Activated CD8-positive, alpha-beta memory T cell treated with anti-CD3 and anti-CD28 coated beads for 24 hours (primary cell): Measurements from ENCODE around the gene NT5C3A.

Source experiments
- DNase-seq: peaks from one replicate; pipeline ENCODE4 v3.0.0-alpha.2; 2020

Gene NT5C3A

DNA sequence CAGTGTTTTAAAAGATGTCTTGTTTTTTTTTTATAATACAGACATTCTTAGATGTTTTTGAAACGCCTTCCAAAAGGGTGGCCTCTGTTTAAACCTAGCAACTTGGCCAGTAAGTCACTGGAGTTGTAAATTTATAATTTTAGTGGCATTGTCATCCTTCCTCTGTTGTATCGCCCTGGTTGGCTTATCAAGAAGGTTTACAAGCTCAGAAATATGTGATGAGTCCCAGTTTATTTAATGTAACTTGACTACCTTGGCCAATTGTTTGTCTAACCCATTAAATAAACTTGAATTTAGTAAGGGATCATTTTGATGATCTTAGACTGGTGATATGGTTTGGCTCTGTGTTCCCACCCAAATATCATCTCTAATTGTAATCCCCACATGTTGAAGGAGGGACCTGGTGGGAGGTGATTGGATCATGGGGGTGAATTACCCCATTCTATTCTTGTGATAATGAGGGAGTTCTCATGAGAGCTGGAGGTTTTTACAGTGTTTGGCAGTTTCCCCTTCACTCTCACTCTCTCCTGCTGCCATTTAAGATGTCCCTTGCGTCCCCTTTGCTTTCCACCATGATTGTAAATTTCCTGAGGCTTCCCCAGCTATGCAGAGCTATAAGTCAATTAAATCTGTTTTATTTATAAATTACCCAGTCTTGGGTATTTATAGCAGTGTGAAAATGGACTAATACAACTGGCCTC lies 13.4 kb upstream of the NT5C3A start:
- no peak for DNase-seq

DNA sequence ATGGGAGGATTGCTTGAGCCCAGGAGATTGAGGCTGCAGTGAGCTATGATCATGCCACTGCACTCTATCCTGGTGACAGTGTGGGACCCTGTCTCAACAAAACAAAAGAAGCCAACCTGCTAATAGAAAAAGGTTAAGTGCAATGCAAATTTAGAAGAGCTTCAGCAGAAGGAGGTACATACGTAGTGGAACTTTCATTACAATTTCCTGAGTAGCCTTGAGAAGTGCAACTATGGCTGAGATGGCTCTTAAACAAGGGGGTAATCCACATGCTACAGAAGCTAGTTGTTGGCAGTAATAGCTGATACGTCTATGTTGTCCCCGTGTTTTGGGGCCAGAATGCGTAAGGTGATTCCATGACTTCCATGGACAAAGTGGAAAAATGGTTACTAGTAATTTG lies 10.7 kb upstream of the NT5C3A start:
- DNase-seq, result no peak

DNA sequence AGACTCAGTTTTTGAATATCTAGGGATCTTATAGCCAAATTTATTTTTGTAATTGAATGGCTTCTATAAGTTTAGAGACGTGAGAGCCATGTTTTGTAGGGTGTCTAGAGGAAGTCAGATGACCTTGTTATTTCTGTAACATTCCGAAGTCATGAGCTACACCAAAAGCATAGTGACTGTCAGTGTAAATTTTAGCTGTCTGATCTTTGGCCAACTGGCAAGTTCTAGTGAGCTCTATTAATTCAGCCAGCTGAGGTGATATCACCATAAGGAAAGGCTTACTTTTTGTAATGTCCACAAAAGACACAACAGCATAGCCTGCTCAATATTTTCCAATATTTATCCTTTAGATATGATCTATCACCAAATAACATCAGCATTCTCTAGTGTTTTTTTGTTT lies 9.9 kb upstream of the NT5C3A start:
- DNase-seq, result no peak

DNA sequence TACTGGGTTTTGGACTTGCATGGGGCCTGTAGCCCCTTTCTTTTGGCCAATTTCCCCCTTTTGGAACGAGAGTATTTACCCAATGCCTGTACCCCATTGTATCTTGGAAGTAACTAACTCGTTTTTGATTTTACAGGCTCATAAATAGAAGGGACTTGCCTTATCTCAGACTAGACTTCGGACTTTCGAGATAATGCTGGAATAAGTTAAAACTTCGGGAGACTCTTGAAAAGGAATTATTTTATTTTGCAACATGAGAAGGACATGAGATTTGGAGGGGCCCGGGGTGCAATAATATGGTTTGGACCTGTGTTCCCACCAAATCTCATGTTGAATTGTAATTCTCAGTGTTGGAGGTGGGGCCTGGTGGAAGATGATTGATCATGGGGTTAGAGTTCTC lies 8.3 kb upstream of the NT5C3A start:
- no peak for DNase-seq

DNA sequence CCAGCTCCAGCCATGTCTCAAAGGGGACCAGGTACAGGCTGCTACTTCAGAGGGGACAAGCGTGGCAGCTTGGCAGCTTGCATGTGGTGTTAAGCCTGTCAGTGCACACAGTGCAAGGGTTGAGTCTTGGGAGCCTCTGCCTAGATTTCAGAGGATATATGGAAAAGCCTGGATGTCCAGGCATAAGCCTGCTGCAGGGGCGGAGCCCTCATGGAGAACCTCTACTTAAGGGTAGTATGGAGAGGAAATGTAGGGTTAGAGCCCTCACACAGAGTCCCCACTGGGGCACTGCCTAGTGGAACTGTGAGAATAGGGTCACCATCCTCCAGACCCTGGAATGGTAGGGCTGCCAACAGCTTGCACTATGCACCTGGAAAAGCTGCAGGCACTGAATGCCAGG lies 7.7 kb upstream of the NT5C3A start:
- no peak for DNase-seq

DNA sequence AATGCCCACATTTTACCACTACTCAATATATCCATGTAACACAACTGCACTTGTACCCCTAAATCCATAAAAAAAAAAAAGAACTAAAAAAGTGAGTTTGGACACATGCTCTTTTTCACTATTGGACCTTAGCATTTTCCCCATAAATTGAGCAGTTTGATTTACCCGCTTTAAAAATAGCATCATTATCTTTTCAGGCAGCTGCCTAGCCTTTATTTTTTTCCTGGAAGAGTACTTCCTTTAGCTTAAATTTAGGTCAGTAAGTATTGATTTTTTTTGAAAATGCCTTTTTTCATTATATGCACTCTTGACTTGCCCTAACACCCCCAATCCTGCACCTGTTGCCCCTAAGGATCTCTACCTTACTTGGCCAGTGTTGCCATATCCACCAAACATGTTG lies 5.3 kb upstream of the NT5C3A start:
- DNase-seq, result no peak

DNA sequence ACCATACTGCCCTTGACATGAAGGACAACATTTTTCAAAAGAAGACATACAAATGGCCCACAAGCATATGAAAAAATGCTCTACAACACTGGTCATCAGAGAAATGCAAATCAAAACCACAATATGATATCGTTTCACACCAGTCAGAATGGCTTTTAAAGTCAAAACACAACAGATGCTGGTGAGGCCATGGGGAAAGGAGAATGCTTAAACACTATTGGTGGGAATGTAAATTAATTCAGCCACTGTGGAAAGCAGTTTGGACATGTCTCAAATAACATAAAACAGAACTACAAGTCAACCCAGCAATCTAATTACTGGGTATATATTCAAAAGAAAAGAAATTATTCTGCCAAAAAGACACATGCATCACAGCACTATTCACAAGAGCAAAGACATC lies 4.2 kb upstream of the NT5C3A start:
- no peak for DNase-seq

DNA sequence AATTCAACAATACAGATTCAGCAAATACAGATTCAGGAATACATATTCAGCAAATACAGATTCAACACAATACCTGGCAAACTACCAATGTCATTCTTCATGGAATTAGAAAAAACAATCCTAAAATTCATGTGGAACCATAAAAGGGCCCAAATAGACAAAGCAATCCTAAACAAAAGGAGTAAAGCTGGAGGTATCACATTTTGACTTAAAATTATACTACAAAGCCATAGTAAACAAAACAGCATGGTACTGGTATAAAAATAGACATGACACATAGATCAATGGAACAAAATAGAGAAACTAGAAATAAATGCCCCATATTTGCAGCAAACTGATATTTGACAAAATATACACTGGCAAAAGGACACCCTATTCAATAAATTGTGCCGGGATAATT lies 3.4 kb upstream of the NT5C3A start:
- DNase-seq, result no peak

DNA sequence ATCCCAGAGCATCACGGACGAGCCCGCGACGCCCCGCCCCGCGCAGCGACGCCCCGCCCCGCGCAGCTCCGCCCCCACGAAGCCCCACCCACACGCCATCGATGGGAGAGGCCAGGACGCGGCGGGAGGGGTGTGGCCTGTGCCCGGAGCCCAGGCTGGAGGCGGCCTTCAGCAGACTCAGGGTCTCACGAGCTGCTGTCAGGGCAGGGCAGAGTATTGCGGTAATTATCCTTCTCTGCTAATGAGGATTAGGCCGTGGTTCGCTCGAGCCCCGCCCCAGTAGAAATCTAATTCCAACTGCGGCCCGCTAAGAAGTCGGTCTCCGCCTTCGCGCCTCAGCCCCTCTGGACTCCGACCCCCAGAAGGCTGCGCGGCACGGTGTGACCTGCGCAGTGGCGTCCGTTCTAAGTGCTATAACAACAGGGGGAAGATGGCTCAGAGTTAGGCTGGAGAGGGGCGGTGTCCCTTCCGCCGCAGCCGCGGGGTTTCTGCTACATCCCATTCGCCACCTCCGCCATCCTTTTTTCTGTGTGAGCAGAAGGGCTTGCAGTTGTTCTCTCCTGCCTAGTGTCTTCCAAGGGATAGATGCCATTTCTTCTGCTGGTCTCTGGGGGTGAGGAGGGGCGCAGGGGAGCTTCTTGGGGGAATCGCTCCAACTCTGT lies 337 bp upstream of the NT5C3A start:
- peak; percentile 96 for DNase-seq

DNA sequence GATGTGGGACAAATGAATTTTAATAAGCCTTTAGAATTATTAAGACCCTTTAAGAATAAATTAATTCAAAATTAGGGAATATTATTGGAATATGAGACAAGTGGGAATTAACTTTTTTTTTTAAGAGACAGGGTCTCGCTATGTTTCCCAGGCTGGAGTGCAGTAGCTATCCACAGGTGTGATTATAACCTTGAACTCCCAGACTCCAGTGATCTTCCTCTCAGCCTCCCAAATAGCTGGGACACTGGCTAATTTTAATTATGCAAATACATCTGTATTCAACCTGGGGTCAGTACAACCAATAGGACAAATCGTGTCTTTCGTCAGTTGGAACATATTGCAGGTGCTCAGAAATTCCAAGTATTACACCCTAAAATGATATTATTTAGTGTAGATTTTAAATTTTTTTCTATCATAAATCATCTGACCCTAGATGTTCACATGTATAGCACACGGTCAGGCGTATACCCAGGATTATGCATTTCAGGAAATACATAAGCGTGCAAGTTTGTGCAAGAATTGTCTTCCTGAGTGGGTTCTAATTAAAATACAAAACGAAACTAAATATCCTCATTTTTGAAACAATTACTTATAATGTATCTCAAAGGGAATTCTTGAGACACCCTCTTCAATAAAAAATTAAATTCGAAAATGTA lies 1.2 kb downstream of the NT5C3A start:
- DNase-seq, result no peak

DNA sequence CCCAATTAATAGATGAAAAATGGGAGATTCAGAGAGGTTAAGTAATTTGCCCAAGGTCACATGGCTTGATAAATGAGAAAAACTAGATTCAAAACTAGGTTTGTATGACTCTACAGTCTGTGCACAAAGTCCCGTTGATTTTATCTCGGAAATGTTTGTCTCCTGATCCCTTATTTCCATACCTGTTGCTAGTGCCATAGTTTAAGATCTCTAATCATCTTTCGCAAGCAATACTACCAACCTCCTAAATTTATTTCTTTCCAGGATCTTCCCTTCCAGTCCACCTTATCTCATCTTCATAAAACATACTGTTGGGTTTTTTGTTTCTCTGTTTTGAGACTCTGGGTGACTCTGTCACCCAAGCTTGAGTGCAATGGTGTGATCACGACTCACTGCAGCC lies 2.9 kb downstream of the NT5C3A start:
- DNase-seq, result no peak

DNA sequence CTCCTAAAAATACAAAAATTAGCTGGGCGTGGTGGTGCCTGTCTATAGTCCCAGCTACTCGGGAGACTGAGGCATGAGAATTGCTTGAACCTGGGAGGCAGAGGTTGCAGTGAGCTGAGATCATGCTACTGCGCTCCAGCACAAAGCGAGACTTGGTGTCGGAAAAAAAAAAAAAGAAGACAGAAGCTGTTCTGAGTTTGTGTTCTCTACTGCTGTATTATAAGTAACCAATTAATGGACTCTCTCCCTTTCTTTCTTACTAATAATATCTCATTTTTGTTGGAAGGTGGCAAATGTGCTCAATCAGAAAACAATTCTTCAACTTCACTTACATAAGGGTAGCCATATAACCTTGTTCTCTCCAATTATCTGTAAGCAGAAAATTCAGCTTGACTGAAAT lies 7.4 kb downstream of the NT5C3A start:
- DNase-seq, result no peak

DNA sequence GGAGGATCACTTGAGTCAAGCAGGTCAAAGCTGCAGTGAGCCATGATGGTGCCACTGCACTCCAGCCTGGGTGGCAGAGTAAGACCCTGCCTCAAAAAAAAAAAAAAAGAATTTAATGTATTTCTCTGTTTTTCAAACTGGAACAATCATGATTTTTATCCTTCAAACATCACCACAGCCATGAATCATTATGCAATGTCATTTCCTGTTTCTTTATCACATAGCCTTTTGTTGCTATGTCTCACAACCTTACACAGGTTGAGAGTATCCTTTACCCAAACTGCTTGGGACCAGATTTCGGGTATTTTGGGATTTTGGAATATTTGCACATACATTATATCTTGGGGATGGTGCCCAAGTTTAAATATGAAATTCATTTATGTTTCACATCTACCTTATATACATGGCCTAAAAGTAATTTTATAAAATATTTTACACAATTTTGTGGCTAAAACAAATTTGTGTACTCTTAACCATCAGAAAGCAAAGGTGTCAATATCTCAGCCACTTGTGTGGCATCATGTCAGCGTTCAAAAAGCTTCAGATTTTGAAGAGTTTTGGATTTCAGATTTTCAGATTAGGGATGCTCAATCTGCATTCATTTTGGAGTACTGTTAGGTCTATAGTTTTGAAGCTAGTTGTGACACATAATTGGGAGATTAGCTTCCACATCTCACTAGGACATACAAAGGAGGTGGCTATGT lies 8.2 kb downstream of the NT5C3A start:
- no peak for DNase-seq

DNA sequence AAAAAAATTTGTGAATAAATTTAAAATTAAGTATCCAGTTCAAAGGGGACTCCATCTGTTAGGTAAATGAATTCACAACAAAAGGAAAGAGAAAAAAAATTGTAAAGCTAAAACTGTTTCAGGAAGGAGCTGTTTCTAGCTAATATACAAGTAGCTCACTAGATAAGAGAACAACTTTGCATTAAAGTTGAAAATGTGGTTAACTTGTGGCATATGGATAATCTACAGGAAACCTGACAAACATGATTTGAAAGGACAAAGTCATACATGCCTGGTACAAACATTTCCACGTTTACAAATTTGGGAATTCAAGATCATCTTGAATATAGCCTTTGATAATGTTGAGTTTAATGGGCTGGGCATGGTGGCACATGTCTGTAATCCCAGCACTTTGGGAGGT lies 8.9 kb downstream of the NT5C3A start:
- DNase-seq, result no peak

DNA sequence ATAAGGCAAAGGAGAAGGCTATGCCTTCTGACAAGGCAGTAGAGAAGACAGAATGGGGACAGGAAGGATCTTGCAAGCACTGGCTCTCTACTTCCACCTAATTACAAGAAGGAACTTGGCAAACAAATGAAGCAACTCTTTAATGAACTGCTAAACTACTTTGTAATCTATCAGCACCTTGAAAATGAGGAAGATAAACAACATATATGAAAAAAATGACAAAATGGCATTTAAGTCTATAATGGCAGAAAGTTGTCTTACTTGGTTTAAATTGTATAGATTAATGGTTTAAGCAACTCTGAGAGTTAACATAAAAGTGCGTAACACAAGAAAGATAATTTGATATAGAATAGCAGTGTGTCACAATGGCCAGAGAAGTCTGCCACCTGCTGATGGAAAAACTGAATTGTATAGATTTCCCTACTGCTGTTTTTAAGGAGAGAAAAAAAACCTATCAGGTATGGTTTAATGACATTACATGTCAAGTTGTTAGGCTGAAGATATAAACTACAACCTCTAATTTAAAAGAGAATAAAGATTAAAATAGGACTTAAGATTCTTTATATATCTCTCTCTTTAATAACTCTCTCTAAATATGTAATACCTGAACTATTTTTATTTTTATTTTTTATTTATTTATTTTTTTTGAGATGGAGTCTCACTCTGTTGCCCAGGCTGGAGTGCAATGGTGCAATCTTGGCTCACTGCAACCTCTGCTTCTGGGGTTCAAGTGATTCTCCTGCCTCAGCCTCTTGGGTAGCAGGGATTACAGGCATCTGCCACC lies 11.8 kb downstream of the NT5C3A start:
- DNase-seq, result no peak

DNA sequence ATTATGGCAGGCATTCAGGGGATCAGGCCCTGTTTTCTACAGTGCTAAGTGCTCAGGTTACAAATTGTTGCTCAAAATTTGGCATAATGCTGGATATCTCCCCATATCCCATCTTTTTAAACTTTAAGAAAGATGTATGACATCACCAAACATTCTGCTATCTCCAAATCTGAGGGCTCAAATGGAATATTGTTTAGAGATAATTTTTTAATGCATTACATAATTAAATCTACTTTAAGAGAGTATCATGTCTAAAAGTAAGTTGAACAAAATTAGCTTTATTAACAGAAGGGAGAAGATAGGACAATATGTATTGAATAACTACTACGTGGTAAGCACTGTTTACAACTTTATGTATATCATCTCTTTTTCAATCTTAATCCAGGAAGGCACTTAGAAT lies 13.9 kb downstream of the NT5C3A start:
- no peak for DNase-seq

DNA sequence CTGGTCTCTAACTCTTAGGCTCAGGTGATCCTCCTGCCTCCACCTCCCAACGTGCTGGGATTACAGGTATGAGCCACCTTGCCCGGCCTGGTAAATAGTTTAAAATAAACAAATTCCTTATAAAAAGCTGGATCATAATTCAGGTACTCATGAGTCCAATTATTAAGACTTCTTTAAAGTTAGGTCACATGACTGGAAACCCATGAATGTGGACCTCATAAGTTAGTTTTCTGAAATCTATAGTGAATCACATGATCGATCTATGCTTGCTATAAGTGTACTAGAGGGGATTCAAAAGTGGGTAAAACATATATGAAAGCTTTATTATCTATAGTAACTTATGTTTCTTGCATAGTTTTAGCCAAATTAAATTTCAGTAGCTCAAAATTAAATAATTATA lies 14.3 kb downstream of the NT5C3A start:
- DNase-seq, result no peak

DNA sequence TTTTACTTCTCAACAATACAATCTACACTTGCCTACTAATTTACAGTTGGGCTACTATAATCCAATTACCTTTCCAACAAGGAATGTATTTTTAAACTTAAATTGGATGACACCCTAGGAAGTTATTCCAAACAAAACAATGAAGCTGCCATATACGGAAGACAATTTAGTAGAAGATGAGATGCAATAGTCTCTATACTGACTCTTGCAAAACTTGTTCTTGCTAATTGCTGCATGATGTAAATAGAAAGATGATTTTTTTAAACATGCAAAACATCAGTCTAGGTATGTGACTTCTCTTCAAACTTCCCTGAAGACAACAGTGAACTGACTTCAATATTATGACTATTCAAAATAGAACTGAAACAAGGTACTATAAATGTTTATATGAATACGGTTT lies 17.6 kb downstream of the NT5C3A start:
- no peak for DNase-seq

DNA sequence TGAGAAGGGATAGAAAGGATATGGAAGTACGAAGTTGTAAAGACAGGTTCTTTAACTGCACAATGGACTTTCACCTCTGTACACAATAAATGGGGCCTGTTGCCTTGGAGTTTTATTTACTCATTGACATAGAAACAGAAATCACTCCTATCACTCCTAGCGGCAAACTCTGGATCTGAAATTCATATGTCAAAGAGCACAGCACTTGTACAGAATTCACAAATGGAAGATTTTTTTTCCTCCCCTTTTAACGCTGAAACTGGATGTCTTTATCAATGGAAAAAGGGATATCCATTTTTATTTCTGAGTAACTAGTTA lies 18.2 kb downstream of the NT5C3A start:
- DNase-seq, result no peak

DNA sequence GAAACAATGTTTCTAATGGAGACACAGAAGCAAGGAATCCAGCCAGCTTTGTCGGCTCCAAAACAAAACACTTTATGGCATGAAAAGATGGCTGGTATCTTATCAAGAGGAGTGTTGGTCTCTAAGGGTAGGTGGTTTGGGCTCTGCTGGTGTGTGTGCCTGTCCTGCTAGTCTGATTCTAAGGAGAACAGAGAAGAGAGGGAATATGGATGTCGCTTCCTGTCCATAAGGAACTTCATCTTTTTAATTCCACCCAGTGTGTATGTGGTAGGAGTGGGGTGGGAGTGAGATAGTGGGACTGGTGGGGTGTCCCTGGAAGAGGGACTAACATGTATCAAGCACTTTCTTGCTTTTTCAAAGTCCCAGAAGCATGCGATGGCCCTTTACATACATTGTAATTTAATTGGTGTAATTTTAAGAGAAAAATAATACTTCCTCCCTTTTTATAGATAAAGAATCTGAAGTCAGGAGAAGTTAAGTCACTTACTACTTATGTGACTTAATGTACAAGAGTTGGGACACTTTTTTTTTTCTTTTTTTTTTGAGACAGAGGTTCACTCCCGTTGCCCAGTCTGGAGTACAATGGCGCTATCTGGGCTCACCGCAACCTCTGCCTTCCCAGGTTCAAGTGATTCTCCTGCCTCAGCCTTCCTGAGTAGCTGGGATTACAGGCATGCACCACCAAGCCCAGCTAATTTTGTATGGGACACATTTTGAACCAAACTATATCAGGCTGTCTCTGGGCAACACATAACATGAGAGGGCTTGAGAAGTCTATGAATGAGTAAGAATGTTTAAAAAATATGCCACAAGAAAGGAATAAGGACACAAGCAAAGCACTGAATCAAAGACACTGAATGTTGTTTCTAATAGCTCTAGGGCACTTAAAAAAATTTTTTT lies 18.8 kb downstream of the NT5C3A start:
- DNase-seq, result no peak

DNA sequence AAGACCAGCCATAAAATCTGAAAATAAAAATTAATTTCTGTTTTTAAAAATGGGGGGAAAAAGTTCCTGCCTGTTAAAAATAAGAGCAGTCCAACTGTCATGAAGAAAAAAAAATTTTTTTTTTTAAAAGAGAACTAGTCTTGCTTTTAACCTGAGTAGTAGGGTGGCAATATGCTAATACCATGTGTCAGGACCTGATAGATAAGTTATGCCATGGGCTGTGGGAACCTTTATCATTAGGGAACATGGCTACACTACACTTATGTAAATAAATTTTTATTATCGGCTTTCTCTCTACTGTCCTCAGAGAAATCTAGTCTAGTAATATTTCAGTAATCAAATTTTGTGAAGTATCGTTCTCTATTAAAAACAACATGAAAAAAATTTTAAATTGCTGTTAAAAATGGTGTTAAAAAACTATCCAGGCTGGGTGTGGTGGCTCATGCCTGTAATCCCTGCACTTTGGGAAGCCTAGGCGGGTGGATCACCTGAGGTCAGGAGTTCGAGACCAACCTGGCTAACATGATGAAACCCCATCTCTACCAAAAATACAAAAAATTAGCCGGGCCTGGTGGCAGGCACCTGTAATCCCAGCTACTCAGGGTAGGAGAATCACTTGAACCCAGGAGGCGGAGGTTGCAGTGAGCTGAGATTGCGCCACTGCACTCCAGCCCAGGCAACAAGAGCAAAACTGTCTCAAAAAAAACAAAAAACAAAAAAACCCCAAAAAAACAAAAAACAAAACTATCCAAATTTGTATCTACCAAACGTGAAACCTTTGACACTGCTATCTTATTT lies 20.7 kb downstream of the NT5C3A start:
- DNase-seq, result no peak
